Activated naive CD8-positive, alpha-beta T cell treated with anti-CD3 and anti-CD28 coated beads, Interleukin-2, amount 10 ng/mL, durations not matched to agents 7 days and 5 days (primary cell): ENCODE results near the gene AKR7A2. TPM values are rescaled to one million over a fixed set of nuclear protein-coding genes. Genes with fewer than 3 reads are reported as not detected.
"Not testable (repeated sequence)": the region's sequence is repeated elsewhere in the genome, so short reads cannot be mapped to it uniquely, and the experiment has no call there.

Experiments used
- ATAC-seq: fragments of 150-1000 bp; cut with Tn5 transposase; one replicate; pipeline ENCODE4 v1.10.0; 2021; ENCODE audit warnings: low read depth, moderate library complexity
- POLR2A ChIA-PET: fragments of 350-600 bp; sonication (Branson Sonifier 250); formaldehyde crosslinking; loops from one replicate; lab custom pipeline; 2021; ENCODE audit warnings: antibody characterized with exemption; lab: Charles Lee
- DNase-seq: peaks from one replicate; pipeline ENCODE4 v3.0.0; 2021
- H3K27ac Mint-ChIP-seq: one replicate; pipeline ENCODE4 v1.8.0; 2022; ENCODE audit warnings: mild to moderate bottlenecking, mixed read lengths
- H3K27me3 Mint-ChIP-seq: one replicate; pipeline ENCODE4 v1.8.0; 2022; ENCODE audit warnings: mild to moderate bottlenecking, moderate library complexity, mixed read lengths
- H3K36me3 Mint-ChIP-seq: one replicate; pipeline ENCODE4 v1.8.0; 2021; ENCODE audit warnings: mild to moderate bottlenecking, mixed read lengths
- H3K4me1 Mint-ChIP-seq: one replicate; pipeline ENCODE4 v1.8.0; 2021; ENCODE audit warnings: mixed read lengths
- H3K4me3 Mint-ChIP-seq: one replicate; pipeline ENCODE4 v1.8.0; 2022; ENCODE audit warnings: mild to moderate bottlenecking, moderate library complexity, mixed read lengths
- H3K9me3 Mint-ChIP-seq: one replicate; pipeline ENCODE4 v1.8.0; 2021; ENCODE audit warnings: mixed read lengths
- total RNA-seq, 2 experiments: library from RNA; stranded (reverse); gene quantifications; one replicate each; pipeline ENCODE4 v1.2.3, GENCODE V29; 2021

Gene AKR7A2
- total RNA-seq, 2 experiments from 2014 or later: 48.5 to 49.6 TPM

- DNase-seq (no peak), ATAC-seq (no peak)
- Mint-ChIP-seq H3K4me3 (peak overlapping the region; percentile 55), H3K36me3 (peaks cover 9% of the 10 kb centered on the region), H3K27me3 (peaks cover 20% of the 10 kb centered on the region), H3K27ac (no peak overlapping the region), H3K4me1 (peaks cover 6% of the 10 kb centered on the region), H3K9me3 (peaks cover 3% of the 10 kb centered on the region)
- POLR2A ChIA-PET: no interaction called here
Observed at GRCh38 chr1:19289244-19289643, 22.7 kb downstream of the AKR7A2 start.

- peaks cover 20% of the 10 kb centered on the region for H3K27me3 Mint-ChIP-seq
- H3K4me1 Mint-ChIP-seq, H3K27ac Mint-ChIP-seq, POLR2A ChIA-PET, H3K9me3 Mint-ChIP-seq, H3K36me3 Mint-ChIP-seq: not testable (repeated sequence)
- ATAC-seq (peak; percentile 90), DNase-seq (peak; percentile 72)
- peak within 1 kb of the TSS; percentile 55 for H3K4me3 Mint-ChIP-seq
Observed at GRCh38 chr1:19288324-19289241, 23.4 kb downstream of the AKR7A2 start, which contains the start of gene AKR7A3. AKR7A3 (minus strand) TSS chr1:19288770; CDS start chr1:19288709, 61 bp downstream.

GRCh38 chr1:19287436-19288185 is 24.3 kb downstream of the AKR7A2 start:
- Mint-ChIP-seq H3K27me3 (peaks cover 18% of the 10 kb centered on the region), H3K4me3 (peak overlapping the region; percentile 21), H3K9me3 (no peaks in the 10 kb centered on the region), H3K36me3 (peaks cover 8% of the 10 kb centered on the region), H3K27ac (no peak overlapping the region), H3K4me1 (peaks cover 6% of the 10 kb centered on the region)
- ATAC-seq (no peak), DNase-seq (no peak)
- POLR2A ChIA-PET: no interaction called here

- H3K27ac Mint-ChIP-seq, H3K4me3 Mint-ChIP-seq, H3K9me3 Mint-ChIP-seq, H3K4me1 Mint-ChIP-seq, ATAC-seq, DNase-seq, H3K36me3 Mint-ChIP-seq, POLR2A ChIA-PET: not testable (repeated sequence)
- peaks cover 18% of the 10 kb centered on the region for H3K27me3 Mint-ChIP-seq
Observed at GRCh38 chr1:19285807-19286206, 26.1 kb downstream of the AKR7A2 start.

- H3K9me3 Mint-ChIP-seq, POLR2A ChIA-PET, H3K4me1 Mint-ChIP-seq, H3K4me3 Mint-ChIP-seq, H3K27ac Mint-ChIP-seq, H3K36me3 Mint-ChIP-seq, DNase-seq, ATAC-seq: not testable (repeated sequence)
- H3K27me3 Mint-ChIP-seq: peaks cover 18% of the 10 kb centered on the region
Observed at GRCh38 chr1:19285366-19285765, 26.6 kb downstream of the AKR7A2 start.

GRCh38 chr1:19284881-19285280 is 27.1 kb downstream of the AKR7A2 start:
- POLR2A ChIA-PET: no interaction called here
- H3K27ac Mint-ChIP-seq: no peak overlapping the region
- no peak for DNase-seq
- H3K4me1 Mint-ChIP-seq: peaks cover 6% of the 10 kb centered on the region
- no peaks in the 10 kb centered on the region for H3K9me3 Mint-ChIP-seq
- no peak overlapping the region for H3K4me3 Mint-ChIP-seq
- ATAC-seq: no peak
- peaks cover 18% of the 10 kb centered on the region for H3K27me3 Mint-ChIP-seq
- H3K36me3 Mint-ChIP-seq: peaks cover 3% of the 10 kb centered on the region

- H3K27me3 Mint-ChIP-seq: peaks cover 10% of the 10 kb centered on the region
- DNase-seq (no peak), ATAC-seq (no peak)
- H3K27ac Mint-ChIP-seq: no peak overlapping the region
- no peaks in the 10 kb centered on the region for H3K36me3 Mint-ChIP-seq
- no peaks in the 10 kb centered on the region for H3K9me3 Mint-ChIP-seq
- H3K4me1 Mint-ChIP-seq: peaks cover 3% of the 10 kb centered on the region
- POLR2A ChIA-PET: no interaction called here
- no peak overlapping the region for H3K4me3 Mint-ChIP-seq
Observed at GRCh38 chr1:19283891-19284290, 28.1 kb downstream of the AKR7A2 start.

- Mint-ChIP-seq H3K4me3 (peak overlapping the region; percentile 8), H3K27me3 (peaks cover 40% of the 10 kb centered on the region), H3K36me3 (peaks cover 11% of the 10 kb centered on the region), H3K9me3 (peaks cover 6% of the 10 kb centered on the region), H3K4me1 (peaks cover 3% of the 10 kb centered on the region), H3K27ac (no peak overlapping the region)
- DNase-seq (no peak), ATAC-seq (no peak)
- POLR2A ChIA-PET: no interaction called here
Observed at GRCh38 chr1:19274636-19275035, 37.3 kb downstream of the AKR7A2 start.

- Mint-ChIP-seq H3K36me3 (peaks cover 11% of the 10 kb centered on the region), H3K4me3 (peak overlapping the region; percentile 8), H3K27me3 (peaks cover 39% of the 10 kb centered on the region)
- DNase-seq, POLR2A ChIA-PET, H3K4me1 Mint-ChIP-seq, H3K27ac Mint-ChIP-seq, H3K9me3 Mint-ChIP-seq: not testable (repeated sequence)
- peak; percentile 52 for ATAC-seq
Observed at GRCh38 chr1:19273844-19274531, 38.0 kb downstream of the AKR7A2 start.

- POLR2A ChIA-PET: interaction anchor here (0.6 kb wide), 1 partner anchor 29 kb away, joined by 3 read pairs; no protein-coding TSS in a partner anchor
- Mint-ChIP-seq H3K27me3 (peaks cover 38% of the 10 kb centered on the region), H3K4me1 (peaks cover 3% of the 10 kb centered on the region), H3K4me3 (peak overlapping the region; percentile 25), H3K27ac (no peak overlapping the region), H3K36me3 (peaks cover 11% of the 10 kb centered on the region), H3K9me3 (peaks cover 6% of the 10 kb centered on the region)
- DNase-seq (no peak), ATAC-seq (no peak)
Observed at GRCh38 chr1:19273106-19273843, 38.7 kb downstream of the AKR7A2 start.

GRCh38 chr1:19272064-19272463 is 39.9 kb downstream of the AKR7A2 start:
- POLR2A ChIA-PET: no interaction called here
- no peak overlapping the region for H3K4me3 Mint-ChIP-seq
- H3K36me3 Mint-ChIP-seq: peaks cover 11% of the 10 kb centered on the region
- no peak for DNase-seq
- H3K27ac Mint-ChIP-seq: no peak overlapping the region
- peaks cover 3% of the 10 kb centered on the region for H3K4me1 Mint-ChIP-seq
- ATAC-seq: no peak
- peaks cover 6% of the 10 kb centered on the region for H3K9me3 Mint-ChIP-seq
- H3K27me3 Mint-ChIP-seq: peaks cover 38% of the 10 kb centered on the region

GRCh38 chr1:19270343-19270730 is 41.6 kb downstream of the AKR7A2 start:
- H3K4me1 Mint-ChIP-seq, POLR2A ChIA-PET, DNase-seq, H3K9me3 Mint-ChIP-seq, H3K27ac Mint-ChIP-seq, ATAC-seq, H3K36me3 Mint-ChIP-seq, H3K4me3 Mint-ChIP-seq: not testable (repeated sequence)
- H3K27me3 Mint-ChIP-seq: peaks cover 34% of the 10 kb centered on the region
